Endothelial cell (in vitro differentiated cells): ENCODE measurements around the gene ITPKB. TPM values are rescaled to one million over a fixed set of nuclear protein-coding genes. Genes with fewer than 3 reads are reported as not detected.

Experiments used
- DNase-seq: peaks from one replicate; pipeline ENCODE4 v3.0.0; 2021; ENCODE audit warnings: low spot score
- H3K27ac Mint-ChIP-seq: one replicate; pipeline ENCODE4 v1.8.0; 2021; ENCODE audit warnings: mixed read lengths, inconsistent platforms; ENCODE audit not compliant: unreplicated experiment
- H3K27me3 Mint-ChIP-seq: one replicate; pipeline ENCODE4 v1.8.0; 2021; ENCODE audit warnings: mild to moderate bottlenecking, moderate library complexity, mixed read lengths, inconsistent platforms; ENCODE audit not compliant: unreplicated experiment
- H3K36me3 Mint-ChIP-seq: one replicate; pipeline ENCODE4 v1.8.0; 2021; ENCODE audit warnings: mild to moderate bottlenecking, low read depth, mixed read lengths, inconsistent platforms; ENCODE audit not compliant: unreplicated experiment
- H3K4me1 Mint-ChIP-seq: one replicate; pipeline ENCODE4 v1.8.0; 2021; ENCODE audit warnings: mild to moderate bottlenecking, mixed read lengths, inconsistent platforms; ENCODE audit not compliant: unreplicated experiment
- H3K4me3 Mint-ChIP-seq: one replicate; pipeline ENCODE4 v1.8.0; 2021; ENCODE audit warnings: mild to moderate bottlenecking, mixed read lengths, inconsistent platforms; ENCODE audit not compliant: unreplicated experiment
- H3K9me3 Mint-ChIP-seq: one replicate; pipeline ENCODE4 v1.8.0; 2021; ENCODE audit warnings: mixed read lengths, inconsistent platforms; ENCODE audit not compliant: unreplicated experiment
- CTCF ChIP-seq: fragments of 200-600 bp; sonication (generic); IDR thresholded peaks from one replicate; pipeline ENCODE4 v1.5.0; 2021; ENCODE audit warnings: antibody characterized with exemption; ENCODE audit not compliant: unreplicated experiment
- total RNA-seq: library from RNA; stranded (reverse); fragmentation: NEBNext Ultra II Directional; extraction: Animal tissue kit (Norgen Biotek cat#: 25700); gene quantifications from one replicate; pipeline ENCODE4 v1.2.1, GENCODE V29; 2021; ENCODE audit not compliant: unreplicated experiment

The ITPKB gene
- total RNA-seq, 1 donor from 2014 or later: 144 TPM

- no peak for TF ChIP-seq CTCF
- H3K4me1 Mint-ChIP-seq: no peaks in the 10 kb centered on the region
- H3K36me3 Mint-ChIP-seq: no peaks in the 10 kb centered on the region
- H3K27me3 Mint-ChIP-seq: peaks cover 8% of the 10 kb centered on the region
- no peak for DNase-seq
- no peaks in the 10 kb centered on the region for H3K9me3 Mint-ChIP-seq
- no peak overlapping the region for H3K27ac Mint-ChIP-seq
- H3K4me3 Mint-ChIP-seq: no peak overlapping the region
Observed at GRCh38 chr1:226603022-226603857, 135.8 kb downstream of the ITPKB start.

- no peak overlapping the region for H3K4me3 Mint-ChIP-seq
- TF ChIP-seq CTCF: no peak
- H3K27me3 Mint-ChIP-seq: peaks cover 7% of the 10 kb centered on the region
- H3K9me3 Mint-ChIP-seq: no peaks in the 10 kb centered on the region
- H3K4me1 Mint-ChIP-seq: peaks cover 3% of the 10 kb centered on the region
- no peaks in the 10 kb centered on the region for H3K36me3 Mint-ChIP-seq
- H3K27ac Mint-ChIP-seq: no peak overlapping the region
- DNase-seq: no peak
Observed at GRCh38 chr1:226602186-226603021, 136.7 kb downstream of the ITPKB start.

- Mint-ChIP-seq H3K27ac (no peak overlapping the region), H3K4me1 (peaks cover 3% of the 10 kb centered on the region), H3K27me3 (peaks cover 9% of the 10 kb centered on the region), H3K36me3 (no peaks in the 10 kb centered on the region), H3K9me3 (no peaks in the 10 kb centered on the region), H3K4me3 (no peak overlapping the region)
- DNase-seq: no peak
- no peak for TF ChIP-seq CTCF
Observed at GRCh38 chr1:226601456-226601855, 137.6 kb downstream of the ITPKB start.

DNA sequence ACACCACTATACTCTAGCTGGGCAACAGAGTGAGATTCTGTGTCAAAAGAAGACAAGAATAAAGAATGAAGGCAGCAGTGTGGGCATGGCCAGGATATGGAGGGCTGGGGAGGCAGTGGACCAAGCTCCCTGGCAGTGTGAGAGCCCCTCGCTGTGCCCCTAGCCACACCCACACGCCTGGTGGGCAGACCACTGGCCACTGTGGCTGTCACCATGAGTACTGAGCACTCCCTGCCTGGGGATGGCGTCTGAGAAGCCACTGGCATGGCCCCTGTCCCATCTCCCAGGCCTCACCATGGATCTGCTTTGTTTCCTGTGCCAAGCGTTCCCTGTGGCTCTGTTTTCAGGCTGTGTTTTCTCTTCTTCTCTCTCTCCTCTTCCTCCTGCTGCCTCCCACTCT, 138.8 kb downstream of the ITPKB start:
- no peak overlapping the region for H3K4me3 Mint-ChIP-seq
- no peaks in the 10 kb centered on the region for H3K9me3 Mint-ChIP-seq
- no peak for DNase-seq
- TF ChIP-seq CTCF: no peak
- no peak overlapping the region for H3K27ac Mint-ChIP-seq
- peaks cover 9% of the 10 kb centered on the region for H3K27me3 Mint-ChIP-seq
- peaks cover 6% of the 10 kb centered on the region for H3K4me1 Mint-ChIP-seq
- peaks cover 5% of the 10 kb centered on the region for H3K36me3 Mint-ChIP-seq
